ENCODE results near the gene PLCD3.

Gene PLCD3

DNA sequence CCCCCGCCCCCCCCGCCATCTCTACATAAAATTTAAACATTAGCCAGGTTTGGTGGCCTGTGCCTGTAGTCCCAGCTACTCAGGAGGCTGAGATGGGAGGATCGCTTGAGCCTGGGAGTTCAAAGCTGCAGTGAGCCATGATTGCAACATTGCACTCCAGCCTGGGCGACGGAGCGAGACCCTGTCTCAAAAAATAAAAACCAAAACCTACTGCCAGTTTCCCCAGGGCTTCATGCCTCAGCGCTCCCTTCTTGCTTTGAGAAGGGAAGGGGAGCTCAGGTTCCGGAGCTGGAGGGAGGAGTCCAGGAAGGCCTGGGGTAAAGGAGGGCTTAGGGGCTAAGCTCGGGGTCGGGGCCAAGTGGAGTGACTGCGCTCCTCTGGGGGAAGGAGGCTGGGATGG is 20.5 kb downstream of the PLCD3 start:
- H3K4me3 ChIP-seq (ENCODE audit: low read length in 2 of 2) = no peak overlapping the region
- peaks cover 22 to 47% of the 10 kb centered on the region in 2 donors for H3K36me3 ChIP-seq (ENCODE audit: control insufficient read depth in 2 of 2, insufficient read depth in 2 of 2, low read length in 2 of 2)
- no peaks in the 10 kb centered on the region for H3K27me3 ChIP-seq (ENCODE audit: control insufficient read depth in 2 of 2, insufficient read depth in 2 of 2, low read length in 2 of 2)
- no peaks in the 10 kb centered on the region for H3K9me3 ChIP-seq (ENCODE audit: control insufficient read depth in 2 of 2, low read length in 2 of 2)
- H3K4me1 ChIP-seq (ENCODE audit: control insufficient read depth in 2 of 2, insufficient read depth in 2 of 2, low read length in 2 of 2) = peaks cover 0 to 3% of the 10 kb centered on the region in 2 donors
- H3K9ac ChIP-seq (ENCODE audit: low read depth in 1 of 2, low read length in 2 of 2) = no peak overlapping the region
- no peak overlapping the region for H3K27ac ChIP-seq (ENCODE audit: low read depth in 2 of 2, low read length in 2 of 2)

DNA sequence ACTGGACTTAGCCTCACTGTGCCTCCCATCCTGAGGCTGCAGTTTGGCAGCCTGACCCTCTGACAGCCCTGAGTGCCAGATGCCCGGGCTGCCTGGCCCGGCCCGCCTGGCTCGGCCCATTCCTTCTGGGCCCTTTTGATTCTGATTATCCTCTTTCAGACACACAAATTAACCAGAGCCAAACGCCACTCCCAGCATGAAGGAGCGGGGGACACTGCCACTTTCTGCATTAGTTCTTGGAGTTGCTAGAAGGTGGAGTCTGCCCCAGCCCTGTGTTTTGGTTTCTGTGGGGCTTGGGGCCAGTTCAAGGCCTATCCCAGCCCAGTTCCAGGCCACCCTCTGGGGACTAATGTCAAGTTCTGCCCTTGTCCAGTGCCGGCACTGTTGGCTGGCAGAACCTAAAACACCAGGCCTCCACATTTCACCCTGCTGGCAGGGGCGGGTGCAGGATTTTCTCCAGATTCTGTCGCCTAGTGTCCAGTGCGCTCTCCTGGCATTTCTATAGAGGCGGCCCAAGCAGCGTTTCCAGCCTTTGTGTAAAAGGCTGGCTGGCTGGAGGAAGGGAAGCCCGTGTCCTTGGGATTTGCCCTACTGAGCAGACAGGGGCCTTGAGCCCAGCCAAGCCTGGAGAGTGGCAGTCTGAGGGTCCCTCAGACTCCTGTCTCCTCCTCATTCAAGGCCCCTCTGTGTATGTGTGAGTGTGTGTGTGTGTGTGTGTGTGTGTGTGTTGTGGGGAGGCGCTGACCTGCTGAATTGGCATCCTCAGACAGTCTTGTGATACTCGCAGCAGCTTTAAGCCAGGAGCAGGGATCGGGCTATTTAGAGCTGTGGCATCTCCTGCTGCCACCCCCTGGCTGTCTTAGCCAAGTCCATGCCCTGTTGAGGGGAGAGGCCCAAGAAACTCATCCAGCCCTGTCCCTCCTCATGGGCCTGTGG is 21.4 kb downstream of the PLCD3 start:
- no peaks in the 10 kb centered on the region for H3K9me3 ChIP-seq (ENCODE audit: control insufficient read depth in 2 of 2, low read length in 2 of 2)
- peak overlapping the region in 1 of 2 donors; percentile 32 for H3K27ac ChIP-seq (ENCODE audit: low read depth in 2 of 2, low read length in 2 of 2)
- peaks cover 0 to 3% of the 10 kb centered on the region in 2 donors for H3K4me1 ChIP-seq (ENCODE audit: control insufficient read depth in 2 of 2, insufficient read depth in 2 of 2, low read length in 2 of 2)
- no peak overlapping the region for H3K4me3 ChIP-seq (ENCODE audit: low read length in 2 of 2)
- peaks cover 26 to 48% of the 10 kb centered on the region in 2 donors for H3K36me3 ChIP-seq (ENCODE audit: control insufficient read depth in 2 of 2, insufficient read depth in 2 of 2, low read length in 2 of 2)
- H3K9ac ChIP-seq (ENCODE audit: low read depth in 1 of 2, low read length in 2 of 2) = no peak overlapping the region
- H3K27me3 ChIP-seq (ENCODE audit: control insufficient read depth in 2 of 2, insufficient read depth in 2 of 2, low read length in 2 of 2) = no peaks in the 10 kb centered on the region

DNA sequence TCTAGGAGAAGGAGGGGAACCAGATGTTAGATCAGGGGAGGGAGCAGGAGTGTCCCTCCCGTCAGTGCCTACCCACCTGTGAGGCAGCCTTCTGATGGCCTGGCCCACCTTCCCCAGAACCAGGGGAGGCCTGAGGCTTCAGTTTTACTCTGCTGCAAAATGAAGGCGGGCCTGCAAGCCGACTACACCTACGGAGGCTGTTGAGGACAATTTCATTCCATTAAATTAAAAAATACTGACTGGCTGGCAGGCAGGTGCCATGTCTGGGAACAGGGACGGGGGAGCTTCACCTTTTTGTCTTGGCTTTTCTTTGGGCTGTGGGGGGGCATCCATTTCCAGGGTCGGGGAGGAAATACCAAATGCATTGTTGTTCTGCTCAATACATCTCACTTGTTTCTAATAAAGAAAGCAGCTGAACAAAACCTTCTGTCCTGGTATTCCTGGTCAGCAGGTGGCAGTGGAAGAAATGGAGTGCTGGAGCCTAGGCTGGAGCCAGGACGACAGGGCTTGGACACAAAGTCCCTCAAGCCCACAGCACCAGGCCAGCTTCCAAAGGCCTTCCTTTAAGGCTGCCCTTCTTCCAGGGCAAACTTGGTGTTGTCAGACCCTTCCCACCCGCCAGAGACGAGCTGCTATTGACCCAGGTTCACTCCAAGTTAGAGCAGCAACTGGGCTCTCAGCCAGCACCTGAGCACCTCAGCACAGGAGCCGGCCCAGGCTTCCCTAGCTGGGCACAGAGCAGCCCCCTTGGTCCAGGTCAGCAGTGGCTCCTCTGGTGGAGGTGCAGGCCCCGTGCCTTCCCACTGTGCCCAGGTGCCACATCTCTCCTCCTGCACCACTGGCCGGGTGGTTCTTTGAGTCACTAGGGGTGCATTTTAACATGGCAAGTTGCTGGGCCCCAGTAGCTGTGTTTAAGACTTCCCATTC is 23.5 kb downstream of the PLCD3 start:
- H3K4me1 ChIP-seq (ENCODE audit: control insufficient read depth in 2 of 2, insufficient read depth in 2 of 2, low read length in 2 of 2) = peaks cover 0 to 3% of the 10 kb centered on the region in 2 donors
- H3K4me3 ChIP-seq (ENCODE audit: low read length in 2 of 2) = no peak overlapping the region
- no peaks in the 10 kb centered on the region for H3K27me3 ChIP-seq (ENCODE audit: control insufficient read depth in 2 of 2, insufficient read depth in 2 of 2, low read length in 2 of 2)
- H3K36me3 ChIP-seq (ENCODE audit: control insufficient read depth in 2 of 2, insufficient read depth in 2 of 2, low read length in 2 of 2) = peaks cover 37 to 62% of the 10 kb centered on the region in 2 donors
- H3K9me3 ChIP-seq (ENCODE audit: control insufficient read depth in 2 of 2, low read length in 2 of 2) = no peaks in the 10 kb centered on the region
- H3K9ac ChIP-seq (ENCODE audit: low read depth in 1 of 2, low read length in 2 of 2) = no peak overlapping the region
- H3K27ac ChIP-seq (ENCODE audit: low read depth in 2 of 2, low read length in 2 of 2) = peak overlapping the region in 1 of 2 donors; percentile 9

DNA sequence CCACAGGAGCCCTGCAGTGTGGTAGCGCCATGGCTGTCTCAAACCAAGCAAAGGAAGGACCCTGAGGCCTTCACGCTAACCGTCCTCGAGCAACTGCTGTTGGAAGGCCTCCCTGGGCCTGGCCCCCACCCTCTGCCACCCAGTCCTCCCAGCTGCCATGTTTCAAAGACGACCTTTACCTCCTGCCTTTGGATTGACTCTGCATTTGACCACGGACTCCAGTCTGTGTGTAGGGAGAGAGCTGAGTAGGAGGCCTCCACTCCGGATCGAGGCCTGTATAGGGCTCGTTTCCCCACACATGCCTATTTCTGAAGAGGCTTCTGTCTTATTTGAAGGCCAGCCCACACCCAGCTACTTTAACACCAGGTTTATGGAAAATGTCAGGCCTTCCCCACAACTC is 24.3 kb downstream of the PLCD3 start:
- Histone ChIP-seq H3K27me3 (ENCODE audit: control insufficient read depth in 2 of 2, insufficient read depth in 2 of 2, low read length in 2 of 2) (no peaks in the 10 kb centered on the region), H3K4me3 (ENCODE audit: low read length in 2 of 2) (no peak overlapping the region), H3K36me3 (ENCODE audit: control insufficient read depth in 2 of 2, insufficient read depth in 2 of 2, low read length in 2 of 2) (peaks cover 38 to 63% of the 10 kb centered on the region in 2 donors), H3K4me1 (ENCODE audit: control insufficient read depth in 2 of 2, insufficient read depth in 2 of 2, low read length in 2 of 2) (peaks cover 0 to 3% of the 10 kb centered on the region in 2 donors), H3K9ac (ENCODE audit: low read depth in 1 of 2, low read length in 2 of 2) (no peak overlapping the region), H3K27ac (ENCODE audit: low read depth in 2 of 2, low read length in 2 of 2) (no peak overlapping the region), H3K9me3 (ENCODE audit: control insufficient read depth in 2 of 2, low read length in 2 of 2) (no peaks in the 10 kb centered on the region)

DNA sequence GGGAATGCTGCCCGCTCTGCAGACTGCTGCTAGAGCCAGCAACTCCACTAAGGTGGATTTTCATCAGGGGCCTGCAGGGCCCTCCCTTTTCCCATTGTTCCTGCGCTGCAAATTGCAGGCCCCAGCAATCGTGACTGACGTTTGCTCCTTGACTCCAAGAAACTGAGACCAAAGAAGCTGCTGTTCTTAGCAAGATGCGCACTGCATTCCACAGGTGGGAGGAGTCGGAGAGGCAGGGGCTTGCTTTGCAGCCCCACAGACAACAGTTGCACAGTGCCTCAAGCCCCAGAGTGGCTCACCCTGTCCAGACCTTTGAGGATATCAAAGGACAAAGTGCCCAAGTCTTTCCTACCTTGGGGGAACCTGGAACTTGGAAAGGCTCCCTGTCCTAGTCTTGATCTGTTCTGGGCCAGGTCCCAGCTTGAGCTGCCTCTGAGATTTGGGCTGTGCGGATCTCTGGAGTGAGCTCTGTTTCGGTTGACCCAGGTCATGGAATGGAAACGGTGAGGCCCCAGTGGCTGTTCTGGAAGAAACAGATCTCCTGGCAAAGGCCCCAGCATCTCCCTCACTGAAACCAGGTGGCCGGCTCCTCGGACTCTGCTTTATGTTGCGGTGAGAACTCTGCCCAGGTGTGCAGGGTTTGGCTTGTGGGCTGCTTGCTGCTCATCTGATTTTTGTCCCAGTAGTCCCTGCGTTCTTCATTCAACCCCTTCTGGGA is 24.9 kb downstream of the PLCD3 start:
- no peak overlapping the region for H3K27ac ChIP-seq (ENCODE audit: low read depth in 2 of 2, low read length in 2 of 2)
- H3K36me3 ChIP-seq (ENCODE audit: control insufficient read depth in 2 of 2, insufficient read depth in 2 of 2, low read length in 2 of 2) = peaks cover 39 to 64% of the 10 kb centered on the region in 2 donors
- no peak overlapping the region for H3K4me3 ChIP-seq (ENCODE audit: low read length in 2 of 2)
- no peaks in the 10 kb centered on the region for H3K9me3 ChIP-seq (ENCODE audit: control insufficient read depth in 2 of 2, low read length in 2 of 2)
- H3K27me3 ChIP-seq (ENCODE audit: control insufficient read depth in 2 of 2, insufficient read depth in 2 of 2, low read length in 2 of 2) = no peaks in the 10 kb centered on the region
- H3K4me1 ChIP-seq (ENCODE audit: control insufficient read depth in 2 of 2, insufficient read depth in 2 of 2, low read length in 2 of 2) = peaks cover 0 to 3% of the 10 kb centered on the region in 2 donors
- H3K9ac ChIP-seq (ENCODE audit: low read depth in 1 of 2, low read length in 2 of 2) = no peak overlapping the region

DNA sequence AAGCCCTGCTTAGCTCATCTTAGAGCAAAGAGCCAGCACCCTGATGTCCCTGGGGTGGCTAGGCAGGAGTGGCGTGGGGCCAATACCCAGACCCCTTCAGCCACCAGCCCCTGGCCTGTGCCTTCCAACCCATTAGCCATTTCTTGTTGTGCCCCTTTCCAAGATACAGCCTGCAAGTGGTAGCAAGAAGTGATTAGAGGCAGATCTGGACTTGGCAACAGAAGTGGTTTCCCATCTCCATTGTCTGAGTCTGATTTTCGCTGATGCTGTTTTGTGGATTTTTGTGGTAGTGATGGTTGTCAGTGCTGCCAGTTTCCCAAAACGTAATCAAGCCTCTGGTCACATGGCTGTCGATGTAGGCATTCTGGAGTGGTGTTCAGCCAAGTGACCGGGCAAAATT is 25.7 kb downstream of the PLCD3 start:
- no peak overlapping the region for H3K4me3 ChIP-seq (ENCODE audit: low read length in 2 of 2)
- peaks cover 0 to 3% of the 10 kb centered on the region in 2 donors for H3K4me1 ChIP-seq (ENCODE audit: control insufficient read depth in 2 of 2, insufficient read depth in 2 of 2, low read length in 2 of 2)
- no peak overlapping the region for H3K27ac ChIP-seq (ENCODE audit: low read depth in 2 of 2, low read length in 2 of 2)
- H3K9ac ChIP-seq (ENCODE audit: low read depth in 1 of 2, low read length in 2 of 2) = no peak overlapping the region
- no peaks in the 10 kb centered on the region for H3K27me3 ChIP-seq (ENCODE audit: control insufficient read depth in 2 of 2, insufficient read depth in 2 of 2, low read length in 2 of 2)
- H3K9me3 ChIP-seq (ENCODE audit: control insufficient read depth in 2 of 2, low read length in 2 of 2) = no peaks in the 10 kb centered on the region
- H3K36me3 ChIP-seq (ENCODE audit: control insufficient read depth in 2 of 2, insufficient read depth in 2 of 2, low read length in 2 of 2) = peaks cover 45 to 72% of the 10 kb centered on the region in 2 donors

DNA sequence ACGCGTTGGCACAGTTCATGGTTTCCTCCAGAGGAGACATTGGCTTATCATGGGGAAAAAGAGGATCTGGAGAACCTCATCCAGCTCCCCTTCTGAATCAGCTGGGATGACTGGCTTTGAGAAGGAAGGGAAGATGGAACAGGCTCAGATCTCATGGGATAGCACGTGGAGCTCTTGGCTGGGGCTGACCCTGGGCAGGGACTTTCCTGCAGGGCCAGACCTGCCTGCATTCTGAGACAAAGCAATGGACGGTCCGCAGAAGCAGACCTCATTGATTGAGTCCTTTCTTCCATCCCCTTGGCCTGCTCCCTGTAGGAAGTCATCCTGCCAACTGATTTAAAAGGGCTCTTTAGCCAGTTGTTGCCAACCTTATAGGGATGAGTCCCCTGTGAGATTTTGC is 26.2 kb downstream of the PLCD3 start:
- Histone ChIP-seq H3K9ac (ENCODE audit: low read depth in 1 of 2, low read length in 2 of 2) (no peak overlapping the region), H3K27ac (ENCODE audit: low read depth in 2 of 2, low read length in 2 of 2) (no peak overlapping the region), H3K4me1 (ENCODE audit: control insufficient read depth in 2 of 2, insufficient read depth in 2 of 2, low read length in 2 of 2) (peaks cover 0 to under 1% of the 10 kb centered on the region in 2 donors), H3K27me3 (ENCODE audit: control insufficient read depth in 2 of 2, insufficient read depth in 2 of 2, low read length in 2 of 2) (no peaks in the 10 kb centered on the region), H3K9me3 (ENCODE audit: control insufficient read depth in 2 of 2, low read length in 2 of 2) (no peaks in the 10 kb centered on the region), H3K36me3 (ENCODE audit: control insufficient read depth in 2 of 2, insufficient read depth in 2 of 2, low read length in 2 of 2) (peaks cover 47 to 74% of the 10 kb centered on the region in 2 donors), H3K4me3 (ENCODE audit: low read length in 2 of 2) (no peak overlapping the region)

DNA sequence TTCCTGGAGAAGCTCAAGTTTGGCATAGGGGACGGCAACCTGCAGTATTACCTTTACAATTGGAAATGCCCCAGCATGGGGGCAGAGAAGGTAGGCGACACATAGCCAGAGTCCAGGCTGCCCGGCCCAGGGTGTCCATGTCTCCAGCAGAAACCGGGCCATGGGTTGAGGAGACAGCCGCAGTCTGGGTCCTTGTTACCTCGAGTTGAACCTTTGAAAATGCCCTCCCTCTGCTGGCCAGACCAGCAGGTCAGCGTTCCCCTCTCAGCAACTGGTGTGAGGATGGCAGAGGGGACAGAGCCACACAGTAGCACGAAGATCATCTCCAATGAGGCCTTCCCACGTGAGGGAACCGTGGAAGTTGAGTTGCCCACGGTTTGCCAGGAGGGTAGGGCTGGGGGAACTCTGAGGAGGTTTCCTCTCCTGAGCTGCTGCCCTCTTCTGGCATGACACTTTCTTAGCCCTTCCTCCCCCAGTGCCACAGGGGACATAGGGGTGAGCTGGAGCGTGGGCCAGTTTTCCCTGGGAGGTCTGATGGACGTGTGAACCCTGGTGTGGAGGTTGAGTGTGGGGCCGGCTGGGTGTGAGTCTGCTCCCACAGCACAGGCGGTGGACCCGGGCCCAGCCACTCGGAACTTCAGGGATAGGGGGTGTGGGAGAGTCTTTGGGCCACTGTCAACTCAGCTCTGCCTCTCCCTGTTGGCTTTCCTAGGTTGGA is 27.2 kb downstream of the PLCD3 start:
- H3K36me3 ChIP-seq (ENCODE audit: control insufficient read depth in 2 of 2, insufficient read depth in 2 of 2, low read length in 2 of 2) = peaks cover 47 to 74% of the 10 kb centered on the region in 2 donors

DNA sequence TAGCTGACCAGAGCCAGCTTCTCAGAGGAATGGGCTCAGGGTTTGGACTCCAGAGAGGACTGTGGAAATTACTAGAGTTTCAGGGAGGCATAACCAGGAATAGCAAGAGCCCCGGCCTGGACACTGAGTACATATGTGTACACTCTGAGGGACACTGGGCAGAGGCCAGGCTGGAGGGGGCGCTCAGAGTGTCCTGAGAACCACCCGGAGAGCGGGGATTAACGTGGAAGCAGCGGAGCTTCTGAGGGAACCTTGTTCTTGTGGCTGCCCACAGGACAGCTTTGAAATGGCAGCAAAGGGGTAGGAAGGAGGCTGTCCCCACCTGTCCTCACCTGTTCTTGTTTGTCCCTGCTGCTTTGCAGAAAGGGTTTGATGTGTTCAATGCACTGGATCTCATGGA is 27.8 kb downstream of the PLCD3 start:
- no peaks in the 10 kb centered on the region for H3K9me3 ChIP-seq (ENCODE audit: control insufficient read depth in 2 of 2, low read length in 2 of 2)
- no peaks in the 10 kb centered on the region for H3K27me3 ChIP-seq (ENCODE audit: control insufficient read depth in 2 of 2, insufficient read depth in 2 of 2, low read length in 2 of 2)
- H3K4me3 ChIP-seq (ENCODE audit: low read length in 2 of 2) = no peak overlapping the region
- H3K4me1 ChIP-seq (ENCODE audit: control insufficient read depth in 2 of 2, insufficient read depth in 2 of 2, low read length in 2 of 2) = no peaks in the 10 kb centered on the region
- no peak overlapping the region for H3K27ac ChIP-seq (ENCODE audit: low read depth in 2 of 2, low read length in 2 of 2)
- peaks cover 47 to 79% of the 10 kb centered on the region in 2 donors for H3K36me3 ChIP-seq (ENCODE audit: control insufficient read depth in 2 of 2, insufficient read depth in 2 of 2, low read length in 2 of 2)
- H3K9ac ChIP-seq (ENCODE audit: low read depth in 1 of 2, low read length in 2 of 2) = no peak overlapping the region

More for the DNA sequence above, 27.2 kb downstream of the PLCD3 start:
- H3K4me1 ChIP-seq (ENCODE audit: control insufficient read depth in 2 of 2, insufficient read depth in 2 of 2, low read length in 2 of 2) = no peaks in the 10 kb centered on the region
- no peak overlapping the region for H3K27ac ChIP-seq (ENCODE audit: low read depth in 2 of 2, low read length in 2 of 2)
- H3K27me3 ChIP-seq (ENCODE audit: control insufficient read depth in 2 of 2, insufficient read depth in 2 of 2, low read length in 2 of 2) = no peaks in the 10 kb centered on the region
- no peak overlapping the region for H3K9ac ChIP-seq (ENCODE audit: low read depth in 1 of 2, low read length in 2 of 2)
- no peak overlapping the region for H3K4me3 ChIP-seq (ENCODE audit: low read length in 2 of 2)
- H3K9me3 ChIP-seq (ENCODE audit: control insufficient read depth in 2 of 2, low read length in 2 of 2) = no peaks in the 10 kb centered on the region

All from mucosa of rectum (tissue), 2 donors.